OCI-LY7 (cell line): ENCODE results near the gene JPH2.

ENCODE experiments used
- CTCF ChIP-seq: fragments of 200-600 bp; sonication (generic); conservative IDR thresholded peaks from 2 replicates; pipeline ENCODE4 v1.5.1; 2014; ENCODE audit warnings: mild to moderate bottlenecking, antibody characterized with exemption, low read length, moderate library complexity, mixed read lengths
- EZH2phosphoT487 ChIP-seq: fragments of 200-600 bp; sonication (generic); IDR thresholded peaks from 2 replicates; pipeline ENCODE4 v1.6.1; 2018; ENCODE audit warnings: low read depth, borderline replicate concordance, mild to moderate bottlenecking, mixed run types, antibody characterized with exemption, low read length, moderate library complexity, mixed read lengths

- TF ChIP-seq CTCF (no peak), EZH2phosphoT487 (no peak)
Measured at GRCh38 chr20:44120676-44121425, 66.1 kb downstream of the JPH2 start.
